Skeletal muscle tissue (tissue), 4 donors: Measurements from ENCODE around the gene NLRP11. TPM values are rescaled to one million over a fixed set of nuclear protein-coding genes. Genes with fewer than 3 reads are reported as not detected.
"Not testable (repeated sequence)": the region's sequence is repeated elsewhere in the genome, so short reads cannot be mapped to it uniquely, and the experiment has no call there.

Experiments used
- H3K27ac ChIP-seq: one replicate; pipeline ENCODE4 v1.7.0; 2013; ENCODE audit warnings: mild to moderate bottlenecking, low read depth, low read length, inconsistent platforms
- H3K27me3 ChIP-seq, 3 donors: one replicate each; pipeline ENCODE4 v1.7.0; 2013; ENCODE audit warnings: low read length in 3 of 3; ENCODE audit not compliant: control insufficient read depth in 3 of 3, insufficient read depth in 3 of 3
- H3K36me3 ChIP-seq, 3 donors: one replicate each; pipeline ENCODE4 v1.7.0; 2013; ENCODE audit warnings: low read length in 3 of 3; ENCODE audit not compliant: control insufficient read depth in 3 of 3, insufficient read depth in 3 of 3
- H3K4me1 ChIP-seq, 3 donors: one replicate each; pipeline ENCODE4 v1.7.0; 2013; ENCODE audit warnings: low read length in 3 of 3, mild to moderate bottlenecking in 3 of 3; ENCODE audit not compliant: control insufficient read depth in 3 of 3, insufficient read depth in 3 of 3
- H3K4me3 ChIP-seq, 3 donors: one replicate each; pipeline ENCODE4 v1.7.0; 2013; ENCODE audit warnings: low read length in 3 of 3
- H3K9ac ChIP-seq, 3 donors: one replicate each; pipeline ENCODE4 v1.7.0; 2013; ENCODE audit warnings: low read length in 3 of 3, mild to moderate bottlenecking in 3 of 3, moderate library complexity in 2 of 3, low read depth in 1 of 3
- H3K9me3 ChIP-seq, 3 donors: one replicate each; pipeline ENCODE4 v1.7.0; 2013; ENCODE audit warnings: low read length in 3 of 3; ENCODE audit not compliant: control insufficient read depth in 3 of 3
- total RNA-seq: library from RNA; depleted of rRNA; stranded (reverse); fragments of >200 nt; gene quantifications from one replicate; pipeline ENCODE4 v1.2.3, GENCODE V29; 2014
- donor health status: Osteomylitis.

Gene NLRP11
- total RNA-seq, 1 donor from 2014 or later: under 0.01 TPM

- not testable (repeated sequence) for H3K9ac ChIP-seq, H3K4me1 ChIP-seq, H3K27ac ChIP-seq, H3K36me3 ChIP-seq, H3K9me3 ChIP-seq, H3K4me3 ChIP-seq, H3K27me3 ChIP-seq
Observed at GRCh38 chr19:55756808-55757207, 75.0 kb downstream of the NLRP11 start.

DNA sequence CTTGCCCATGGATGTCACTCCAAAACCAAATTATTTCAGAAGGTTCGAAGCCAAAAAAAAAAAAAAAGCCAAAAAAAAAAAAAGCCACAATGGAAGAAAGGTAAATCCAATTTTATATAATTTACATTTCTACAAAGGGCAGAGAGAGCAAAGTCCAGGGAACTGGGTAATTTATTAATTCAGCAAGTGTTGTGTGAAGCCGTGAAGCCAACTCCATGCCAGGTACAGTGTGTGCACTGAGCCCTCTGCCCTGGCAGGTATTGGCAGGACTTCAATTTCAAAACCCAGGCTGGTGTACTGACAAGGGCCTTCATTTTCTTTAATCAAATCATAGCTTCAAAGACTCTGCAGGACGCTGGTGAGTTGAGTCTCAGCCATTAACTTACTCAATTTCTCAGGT is 78.4 kb downstream of the NLRP11 start:
- Histone ChIP-seq H3K27ac (no peak overlapping the region), H3K9me3 (no peaks in the 10 kb centered on the region), H3K27me3 (peaks cover 0 to 3% (median 0%) of the 10 kb centered on the region in 3 donors), H3K9ac (no peak overlapping the region), H3K4me1 (no peaks in the 10 kb centered on the region), H3K4me3 (no peak overlapping the region), H3K36me3 (no peaks in the 10 kb centered on the region)

GRCh38 chr19:55750715-55751114 is 81.1 kb downstream of the NLRP11 start:
- Histone ChIP-seq H3K36me3 (no peaks in the 10 kb centered on the region), H3K27me3 (peaks cover 0 to 3% (median 0%) of the 10 kb centered on the region in 3 donors), H3K4me3 (no peak overlapping the region), H3K27ac (no peak overlapping the region), H3K9me3 (no peaks in the 10 kb centered on the region), H3K9ac (no peak overlapping the region), H3K4me1 (no peaks in the 10 kb centered on the region)

- no peaks in the 10 kb centered on the region for H3K4me1 ChIP-seq
- H3K4me3 ChIP-seq: no peak within 1 kb of the TSS
- H3K27me3 ChIP-seq: no peaks in the 10 kb centered on the region
- H3K36me3 ChIP-seq: no peaks in the 10 kb centered on the region
- H3K9me3 ChIP-seq: no peaks in the 10 kb centered on the region
- H3K27ac ChIP-seq: no peak within 1 kb of the TSS
- no peak within 1 kb of the TSS for H3K9ac ChIP-seq
Observed at GRCh38 chr19:55738302-55738701, 93.5 kb downstream of the NLRP11 start, which contains the start of gene NLRP9. NLRP9 (minus strand) TSS chr19:55738402; CDS start chr19:55738374, 28 bp downstream.

Other genes starting within 250 kb of the NLRP11 start
- gene FIZ1, start 232.5 kb downstream of the NLRP11 start, total RNA-seq: under 0.01 TPM
- gene ZNF524, start 231.7 kb downstream of the NLRP11 start, total RNA-seq: 4.7 TPM
- 1.0 TPM for gene ZNF865, start 226.4 kb downstream of the NLRP11 start, total RNA-seq
- gene ZNF784, start 207.4 kb downstream of the NLRP11 start, total RNA-seq: 8.9 TPM
- 2.1 TPM for gene ZNF580, start 191.0 kb downstream of the NLRP11 start, total RNA-seq
- 17.2 TPM for gene ZNF581, start 188.3 kb downstream of the NLRP11 start, total RNA-seq
- 3.1 TPM for gene CCDC106, start 183.8 kb downstream of the NLRP11 start, total RNA-seq
- gene U2AF2, start 177.0 kb downstream of the NLRP11 start, total RNA-seq: 52.2 TPM
- gene EPN1, start 156.8 kb downstream of the NLRP11 start, total RNA-seq: 5.7 TPM
- not detected for gene NLRP9, start 93.6 kb downstream of the NLRP11 start, total RNA-seq
- gene RFPL4A, start 72.9 kb downstream of the NLRP11 start, total RNA-seq: 0.52 TPM
- gene RFPL4AL1, start 62.9 kb downstream of the NLRP11 start, total RNA-seq: not detected
- gene NLRP4, start 4.5 kb upstream of the NLRP11 start, total RNA-seq: not detected
- gene NLRP13, start 100.3 kb upstream of the NLRP11 start, total RNA-seq: not detected
- gene NLRP8, start 115.8 kb upstream of the NLRP11 start, total RNA-seq: not detected
- not detected for gene NLRP5, start 154.8 kb upstream of the NLRP11 start, total RNA-seq